Measurements from ENCODE around the gene ORM2.

ORM2 gene

GRCh38 chr9:114345493-114346065 is 15.9 kb downstream of the ORM2 start:
- Histone ChIP-seq H3K27ac (ENCODE audit: low read depth, low read length) (no peak overlapping the region), H3K9me3 (ENCODE audit: control insufficient read depth, insufficient read depth, low read length) (no peaks in the 10 kb centered on the region), H3K4me2 (ENCODE audit: low read length) (no peak overlapping the region), H3F3A (ENCODE audit: control insufficient read depth, insufficient read depth) (peaks cover 16% of the 10 kb centered on the region), H3K79me2 (ENCODE audit: control insufficient read depth, low read length) (peaks cover 6% of the 10 kb centered on the region), H3K36me3 (ENCODE audit: control insufficient read depth, low read length) (peaks cover 95% of the 10 kb centered on the region), H4K20me1 (ENCODE audit: control insufficient read depth, insufficient read depth, low read depth, low read length) (no peaks in the 10 kb centered on the region), H3K4me3 (ENCODE audit: low read length) (no peak overlapping the region), H3K9me2 (replicated peaks; ENCODE audit: control insufficient read depth, low read length) (no peaks in the 10 kb centered on the region), H3K27me3 (ENCODE audit: control insufficient read depth, low read length) (no peaks in the 10 kb centered on the region), H3K4me1 (ENCODE audit: control insufficient read depth, low read length) (peaks cover 10% of the 10 kb centered on the region)
- TF ChIP-seq, protein P1, sequence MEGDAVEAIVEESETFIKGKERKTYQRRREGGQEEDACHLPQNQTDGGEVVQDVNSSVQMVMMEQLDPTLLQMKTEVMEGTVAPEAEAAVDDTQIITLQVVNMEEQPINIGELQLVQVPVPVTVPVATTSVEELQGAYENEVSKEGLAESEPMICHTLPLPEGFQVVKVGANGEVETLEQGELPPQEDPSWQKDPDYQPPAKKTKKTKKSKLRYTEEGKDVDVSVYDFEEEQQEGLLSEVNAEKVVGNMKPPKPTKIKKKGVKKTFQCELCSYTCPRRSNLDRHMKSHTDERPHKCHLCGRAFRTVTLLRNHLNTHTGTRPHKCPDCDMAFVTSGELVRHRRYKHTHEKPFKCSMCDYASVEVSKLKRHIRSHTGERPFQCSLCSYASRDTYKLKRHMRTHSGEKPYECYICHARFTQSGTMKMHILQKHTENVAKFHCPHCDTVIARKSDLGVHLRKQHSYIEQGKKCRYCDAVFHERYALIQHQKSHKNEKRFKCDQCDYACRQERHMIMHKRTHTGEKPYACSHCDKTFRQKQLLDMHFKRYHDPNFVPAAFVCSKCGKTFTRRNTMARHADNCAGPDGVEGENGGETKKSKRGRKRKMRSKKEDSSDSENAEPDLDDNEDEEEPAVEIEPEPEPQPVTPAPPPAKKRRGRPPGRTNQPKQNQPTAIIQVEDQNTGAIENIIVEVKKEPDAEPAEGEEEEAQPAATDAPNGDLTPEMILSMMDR (IDR thresholded peaks at IDR 0.05; ENCODE audit: low read depth, low read length, poor library complexity, severe bottlenecking), result no peak
- TF ChIP-seq EZH2phosphoT487 (IDR thresholded peaks at IDR 0.05; ENCODE audit: borderline replicate concordance, low read length), result no peak

GRCh38 chr9:114346146-114346545 is 16.5 kb downstream of the ORM2 start:
- H3K4me3 ChIP-seq (ENCODE audit: low read length), result no peak overlapping the region
- no peaks in the 10 kb centered on the region for H3K9me3 ChIP-seq (ENCODE audit: control insufficient read depth, insufficient read depth, low read length)
- TF ChIP-seq, protein P1 (IDR thresholded peaks at IDR 0.05; ENCODE audit: low read depth, low read length, poor library complexity, severe bottlenecking), result no peak
- TF ChIP-seq EZH2phosphoT487 (IDR thresholded peaks at IDR 0.05; ENCODE audit: borderline replicate concordance, low read length), result no peak
- H3K4me2 ChIP-seq (ENCODE audit: low read length), result no peak overlapping the region
- H4K20me1 ChIP-seq (ENCODE audit: control insufficient read depth, insufficient read depth, low read depth, low read length), result no peaks in the 10 kb centered on the region
- no peaks in the 10 kb centered on the region for H3K9me2 ChIP-seq (replicated peaks; ENCODE audit: control insufficient read depth, low read length)
- peaks cover 10% of the 10 kb centered on the region for H3K4me1 ChIP-seq (ENCODE audit: control insufficient read depth, low read length)
- peaks cover 8% of the 10 kb centered on the region for H3K79me2 ChIP-seq (ENCODE audit: control insufficient read depth, low read length)
- no peak overlapping the region for H3K27ac ChIP-seq (ENCODE audit: low read depth, low read length)
- peaks cover 11% of the 10 kb centered on the region for H3F3A ChIP-seq (ENCODE audit: control insufficient read depth, insufficient read depth)
- peaks cover 95% of the 10 kb centered on the region for H3K36me3 ChIP-seq (ENCODE audit: control insufficient read depth, low read length)
- no peaks in the 10 kb centered on the region for H3K27me3 ChIP-seq (ENCODE audit: control insufficient read depth, low read length)

DNA sequence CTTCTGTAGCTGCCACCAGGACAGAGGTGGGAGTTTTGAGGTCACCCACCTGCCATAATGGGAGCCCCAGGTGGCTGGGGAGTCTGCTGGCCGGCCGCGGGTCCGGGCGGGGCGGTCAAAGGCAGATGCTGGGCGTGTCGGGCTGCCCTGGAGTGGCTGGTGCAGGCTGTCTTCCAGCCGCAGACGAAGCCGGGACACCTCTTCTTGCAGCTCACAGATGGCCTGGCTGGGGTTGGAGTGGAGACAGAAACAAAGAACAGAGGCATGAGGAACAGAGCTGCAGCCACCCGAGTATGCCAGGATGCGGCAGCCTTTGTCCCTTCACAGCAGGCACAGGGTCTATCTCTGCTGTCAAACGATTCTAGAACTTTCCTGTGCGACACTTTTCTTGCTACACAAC is 18.0 kb downstream of the ORM2 start:
- Histone ChIP-seq H4K20me1 (ENCODE audit: control insufficient read depth, insufficient read depth, low read depth, low read length) (no peaks in the 10 kb centered on the region), H3K79me2 (ENCODE audit: control insufficient read depth, low read length) (peaks cover 9% of the 10 kb centered on the region), H3K4me2 (ENCODE audit: low read length) (no peak overlapping the region), H3K4me3 (ENCODE audit: low read length) (no peak overlapping the region), H3K36me3 (ENCODE audit: control insufficient read depth, low read length) (peaks cover 94% of the 10 kb centered on the region), H3F3A (ENCODE audit: control insufficient read depth, insufficient read depth) (peaks cover 9% of the 10 kb centered on the region; the same call in 1 of the 2 replicates), H3K4me1 (ENCODE audit: control insufficient read depth, low read length) (peaks cover 10% of the 10 kb centered on the region), H3K27ac (ENCODE audit: low read depth, low read length) (no peak overlapping the region), H3K9me2 (replicated peaks; ENCODE audit: control insufficient read depth, low read length) (no peaks in the 10 kb centered on the region), H3K27me3 (ENCODE audit: control insufficient read depth, low read length) (no peaks in the 10 kb centered on the region), H3K9me3 (ENCODE audit: control insufficient read depth, insufficient read depth, low read length) (no peaks in the 10 kb centered on the region)
- TF ChIP-seq, protein P1 (IDR thresholded peaks at IDR 0.05; ENCODE audit: low read depth, low read length, poor library complexity, severe bottlenecking), result no peak
- no peak for TF ChIP-seq EZH2phosphoT487 (IDR thresholded peaks at IDR 0.05; ENCODE audit: borderline replicate concordance, low read length)

Measured in DOHH2 (cell line).